HepG2 (cell line): Measurements from ENCODE around the gene SLC51B. TPM values are rescaled to one million over a fixed set of nuclear protein-coding genes. Genes with fewer than 3 reads are reported as not detected.

Experiments used
- BCL6 ChIP-seq: IDR thresholded peaks from 2 replicates; pipeline ENCODE4 v1.6.1; 2016; ENCODE audit warnings: missing genetic modification reagents, missing compliant biosample characterization
- NCOA2 ChIP-seq: sonication (generic); formaldehyde crosslinking; IDR thresholded peaks from 2 replicates; pipeline ENCODE4 v1.8.0; 2022; ENCODE audit warnings: inconsistent platforms
- SCMH1 ChIP-seq: sonication (generic); formaldehyde crosslinking; IDR thresholded peaks from 2 replicates; pipeline ENCODE4 v1.9.0; 2021; ENCODE audit warnings: missing genetic modification reagents, mild to moderate bottlenecking, borderline replicate concordance
- ZNF180 ChIP-seq: sonication (generic); formaldehyde crosslinking; IDR thresholded peaks from 2 replicates; pipeline ENCODE4 v1.4.0; 2020; ENCODE audit warnings: low read depth, missing genetic modification reagents, borderline replicate concordance
- ZNF354B ChIP-seq: sonication (generic); formaldehyde crosslinking; IDR thresholded peaks from 2 replicates; pipeline ENCODE4 v1.8.0; 2022; ENCODE audit warnings: mild to moderate bottlenecking, missing genetic modification reagents
- ZNF709 ChIP-seq: sonication (generic); formaldehyde crosslinking; IDR thresholded peaks from 2 replicates; pipeline ENCODE4 v1.5.0; 2020; ENCODE audit warnings: mild to moderate bottlenecking, missing genetic modification reagents
- polyA plus RNA-seq, 8 experiments: library from polyadenylated mRNA; depleted of rRNA in 3 of 8; stranded (reverse) in 7 of 8; unstranded in 1 of 8; fragments of >200 nt; fragmentation: Illumina TruSeq in 4 of 8; extraction: Trizol in 4 of 8; gene quantifications; 2 replicates each; pipeline versions ENCODE4 v1.2.1 to v1.2.3, GENCODE V29; 2011 to 2016; ENCODE audit warnings: low read depth in 4 of 8, missing spikeins in 1 of 8, mixed read lengths in 1 of 8; ENCODE audit not compliant: insufficient read depth in 1 of 8
- total RNA-seq, 5 experiments: library from RNA; depleted of rRNA; stranded (reverse); fragments of >200 nt; fragmentation: Illumina TruSeq; extraction: Trizol; gene quantifications; 2 replicates each; pipeline ENCODE4 v1.2.3, GENCODE V29; 2016; ENCODE audit warnings: low read depth in 1 of 5
- TF ChIP-seq, protein P1 (sequence below): sonication (generic); formaldehyde crosslinking; IDR thresholded peaks from 2 replicates; pipeline ENCODE4 v1.4.0; 2020; ENCODE audit warnings: missing genetic modification reagents
- TF ChIP-seq, protein P2 (sequence below): sonication (generic); formaldehyde crosslinking; IDR thresholded peaks from 2 replicates; pipeline ENCODE4 v1.4.0; 2020; ENCODE audit warnings: missing genetic modification reagents
- TF ChIP-seq, protein P3 (sequence below): sonication (generic); formaldehyde crosslinking; IDR thresholded peaks from 2 replicates; pipeline ENCODE4 v1.5.1; 2020; ENCODE audit warnings: mild to moderate bottlenecking, missing genetic modification reagents, moderate library complexity
- TF ChIP-seq, protein P4 (sequence below), 2 experiments: sonication (generic) in 1 of 2; formaldehyde crosslinking in 1 of 2; IDR thresholded peaks; 2 replicates each; pipeline versions ENCODE4 v1.4.0 to v1.6.1; 2018 to 2020; ENCODE audit warnings: missing genetic modification reagents in 2 of 2, borderline replicate concordance in 1 of 2, low read depth in 1 of 2, mild to moderate bottlenecking in 1 of 2, missing biosample characterization in 1 of 2
- TF ChIP-seq, protein P5 (sequence below): sonication (generic); formaldehyde crosslinking; IDR thresholded peaks from 2 replicates; pipeline ENCODE4 v1.8.1; 2023; ENCODE audit warnings: mild to moderate bottlenecking, missing genetic modification reagents, borderline replicate concordance
- TF ChIP-seq, protein P6 (sequence below): sonication (generic); formaldehyde crosslinking; IDR thresholded peaks from 2 replicates; pipeline ENCODE4 v1.4.0; 2020; ENCODE audit warnings: mild to moderate bottlenecking, missing genetic modification reagents

Gene SLC51B
- total and polyA plus RNA-seq, 2 of the 13 experiments (the other 11 are each of a cell fraction or from before 2014, with no cell fraction given) = 14.9 to 17.1 TPM

DNA sequence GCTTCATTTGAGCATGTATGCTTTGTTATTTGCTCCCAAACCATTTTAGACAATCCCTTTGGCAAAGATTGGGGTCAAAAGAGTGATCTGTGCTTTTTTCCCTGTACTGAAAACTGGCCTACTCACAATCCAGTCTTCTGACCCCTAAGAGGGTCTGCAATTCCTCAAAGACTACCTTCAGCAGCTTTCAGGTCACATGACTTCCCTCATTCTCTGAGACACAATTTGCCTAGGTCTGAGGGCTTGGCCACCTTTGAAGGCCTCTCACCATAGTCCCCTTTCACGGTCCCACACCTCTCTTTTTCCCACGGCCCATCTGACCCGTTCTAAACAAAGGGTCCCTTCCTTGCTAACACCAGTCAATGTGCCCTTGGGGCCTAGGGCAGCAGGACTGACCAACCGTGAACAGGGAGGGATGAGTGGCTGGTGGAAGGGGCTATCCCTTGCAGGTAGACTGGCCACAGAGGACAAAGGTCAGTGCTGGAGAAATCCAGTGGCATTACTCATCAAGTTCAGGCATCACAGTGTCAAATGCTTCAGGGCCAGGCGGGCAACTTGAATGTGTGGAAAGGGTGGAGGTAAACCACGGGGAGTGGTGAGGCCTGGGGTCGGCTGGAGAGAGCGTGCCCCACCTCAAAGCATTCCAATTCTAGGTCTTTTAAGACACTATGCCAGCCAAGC is 11.8 kb downstream of the SLC51B start (continued):
- TF ChIP-seq BCL6 (CRISPR knock-in tag) = peak; percentile 56
- TF ChIP-seq, protein P1, sequence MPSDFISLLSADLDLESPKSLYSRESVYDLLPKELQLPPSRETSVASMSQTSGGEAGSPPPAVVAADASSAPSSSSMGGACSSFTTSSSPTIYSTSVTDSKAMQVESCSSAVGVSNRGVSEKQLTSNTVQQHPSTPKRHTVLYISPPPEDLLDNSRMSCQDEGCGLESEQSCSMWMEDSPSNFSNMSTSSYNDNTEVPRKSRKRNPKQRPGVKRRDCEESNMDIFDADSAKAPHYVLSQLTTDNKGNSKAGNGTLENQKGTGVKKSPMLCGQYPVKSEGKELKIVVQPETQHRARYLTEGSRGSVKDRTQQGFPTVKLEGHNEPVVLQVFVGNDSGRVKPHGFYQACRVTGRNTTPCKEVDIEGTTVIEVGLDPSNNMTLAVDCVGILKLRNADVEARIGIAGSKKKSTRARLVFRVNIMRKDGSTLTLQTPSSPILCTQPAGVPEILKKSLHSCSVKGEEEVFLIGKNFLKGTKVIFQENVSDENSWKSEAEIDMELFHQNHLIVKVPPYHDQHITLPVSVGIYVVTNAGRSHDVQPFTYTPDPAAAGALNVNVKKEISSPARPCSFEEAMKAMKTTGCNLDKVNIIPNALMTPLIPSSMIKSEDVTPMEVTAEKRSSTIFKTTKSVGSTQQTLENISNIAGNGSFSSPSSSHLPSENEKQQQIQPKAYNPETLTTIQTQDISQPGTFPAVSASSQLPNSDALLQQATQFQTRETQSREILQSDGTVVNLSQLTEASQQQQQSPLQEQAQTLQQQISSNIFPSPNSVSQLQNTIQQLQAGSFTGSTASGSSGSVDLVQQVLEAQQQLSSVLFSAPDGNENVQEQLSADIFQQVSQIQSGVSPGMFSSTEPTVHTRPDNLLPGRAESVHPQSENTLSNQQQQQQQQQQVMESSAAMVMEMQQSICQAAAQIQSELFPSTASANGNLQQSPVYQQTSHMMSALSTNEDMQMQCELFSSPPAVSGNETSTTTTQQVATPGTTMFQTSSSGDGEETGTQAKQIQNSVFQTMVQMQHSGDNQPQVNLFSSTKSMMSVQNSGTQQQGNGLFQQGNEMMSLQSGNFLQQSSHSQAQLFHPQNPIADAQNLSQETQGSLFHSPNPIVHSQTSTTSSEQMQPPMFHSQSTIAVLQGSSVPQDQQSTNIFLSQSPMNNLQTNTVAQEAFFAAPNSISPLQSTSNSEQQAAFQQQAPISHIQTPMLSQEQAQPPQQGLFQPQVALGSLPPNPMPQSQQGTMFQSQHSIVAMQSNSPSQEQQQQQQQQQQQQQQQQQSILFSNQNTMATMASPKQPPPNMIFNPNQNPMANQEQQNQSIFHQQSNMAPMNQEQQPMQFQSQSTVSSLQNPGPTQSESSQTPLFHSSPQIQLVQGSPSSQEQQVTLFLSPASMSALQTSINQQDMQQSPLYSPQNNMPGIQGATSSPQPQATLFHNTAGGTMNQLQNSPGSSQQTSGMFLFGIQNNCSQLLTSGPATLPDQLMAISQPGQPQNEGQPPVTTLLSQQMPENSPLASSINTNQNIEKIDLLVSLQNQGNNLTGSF (CRISPR knock-in tag) = no peak
- TF ChIP-seq, protein P2, sequence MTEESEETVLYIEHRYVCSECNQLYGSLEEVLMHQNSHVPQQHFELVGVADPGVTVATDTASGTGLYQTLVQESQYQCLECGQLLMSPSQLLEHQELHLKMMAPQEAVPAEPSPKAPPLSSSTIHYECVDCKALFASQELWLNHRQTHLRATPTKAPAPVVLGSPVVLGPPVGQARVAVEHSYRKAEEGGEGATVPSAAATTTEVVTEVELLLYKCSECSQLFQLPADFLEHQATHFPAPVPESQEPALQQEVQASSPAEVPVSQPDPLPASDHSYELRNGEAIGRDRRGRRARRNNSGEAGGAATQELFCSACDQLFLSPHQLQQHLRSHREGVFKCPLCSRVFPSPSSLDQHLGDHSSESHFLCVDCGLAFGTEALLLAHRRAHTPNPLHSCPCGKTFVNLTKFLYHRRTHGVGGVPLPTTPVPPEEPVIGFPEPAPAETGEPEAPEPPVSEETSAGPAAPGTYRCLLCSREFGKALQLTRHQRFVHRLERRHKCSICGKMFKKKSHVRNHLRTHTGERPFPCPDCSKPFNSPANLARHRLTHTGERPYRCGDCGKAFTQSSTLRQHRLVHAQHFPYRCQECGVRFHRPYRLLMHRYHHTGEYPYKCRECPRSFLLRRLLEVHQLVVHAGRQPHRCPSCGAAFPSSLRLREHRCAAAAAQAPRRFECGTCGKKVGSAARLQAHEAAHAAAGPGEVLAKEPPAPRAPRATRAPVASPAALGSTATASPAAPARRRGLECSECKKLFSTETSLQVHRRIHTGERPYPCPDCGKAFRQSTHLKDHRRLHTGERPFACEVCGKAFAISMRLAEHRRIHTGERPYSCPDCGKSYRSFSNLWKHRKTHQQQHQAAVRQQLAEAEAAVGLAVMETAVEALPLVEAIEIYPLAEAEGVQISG = peak; percentile 54; the same call in 1 of the 2 replicates
- TF ChIP-seq, protein P3, sequence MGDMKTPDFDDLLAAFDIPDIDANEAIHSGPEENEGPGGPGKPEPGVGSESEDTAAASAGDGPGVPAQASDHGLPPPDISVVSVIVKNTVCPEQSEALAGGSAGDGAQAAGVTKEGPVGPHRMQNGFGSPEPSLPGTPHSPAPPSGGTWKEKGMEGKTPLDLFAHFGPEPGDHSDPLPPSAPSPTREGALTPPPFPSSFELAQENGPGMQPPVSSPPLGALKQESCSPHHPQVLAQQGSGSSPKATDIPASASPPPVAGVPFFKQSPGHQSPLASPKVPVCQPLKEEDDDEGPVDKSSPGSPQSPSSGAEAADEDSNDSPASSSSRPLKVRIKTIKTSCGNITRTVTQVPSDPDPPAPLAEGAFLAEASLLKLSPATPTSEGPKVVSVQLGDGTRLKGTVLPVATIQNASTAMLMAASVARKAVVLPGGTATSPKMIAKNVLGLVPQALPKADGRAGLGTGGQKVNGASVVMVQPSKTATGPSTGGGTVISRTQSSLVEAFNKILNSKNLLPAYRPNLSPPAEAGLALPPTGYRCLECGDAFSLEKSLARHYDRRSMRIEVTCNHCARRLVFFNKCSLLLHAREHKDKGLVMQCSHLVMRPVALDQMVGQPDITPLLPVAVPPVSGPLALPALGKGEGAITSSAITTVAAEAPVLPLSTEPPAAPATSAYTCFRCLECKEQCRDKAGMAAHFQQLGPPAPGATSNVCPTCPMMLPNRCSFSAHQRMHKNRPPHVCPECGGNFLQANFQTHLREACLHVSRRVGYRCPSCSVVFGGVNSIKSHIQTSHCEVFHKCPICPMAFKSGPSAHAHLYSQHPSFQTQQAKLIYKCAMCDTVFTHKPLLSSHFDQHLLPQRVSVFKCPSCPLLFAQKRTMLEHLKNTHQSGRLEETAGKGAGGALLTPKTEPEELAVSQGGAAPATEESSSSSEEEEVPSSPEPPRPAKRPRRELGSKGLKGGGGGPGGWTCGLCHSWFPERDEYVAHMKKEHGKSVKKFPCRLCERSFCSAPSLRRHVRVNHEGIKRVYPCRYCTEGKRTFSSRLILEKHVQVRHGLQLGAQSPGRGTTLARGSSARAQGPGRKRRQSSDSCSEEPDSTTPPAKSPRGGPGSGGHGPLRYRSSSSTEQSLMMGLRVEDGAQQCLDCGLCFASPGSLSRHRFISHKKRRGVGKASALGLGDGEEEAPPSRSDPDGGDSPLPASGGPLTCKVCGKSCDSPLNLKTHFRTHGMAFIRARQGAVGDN (CRISPR knock-in tag) = peak; percentile 79
- no peak for TF ChIP-seq ZNF709 (CRISPR knock-in tag)
- TF ChIP-seq, protein P4, sequence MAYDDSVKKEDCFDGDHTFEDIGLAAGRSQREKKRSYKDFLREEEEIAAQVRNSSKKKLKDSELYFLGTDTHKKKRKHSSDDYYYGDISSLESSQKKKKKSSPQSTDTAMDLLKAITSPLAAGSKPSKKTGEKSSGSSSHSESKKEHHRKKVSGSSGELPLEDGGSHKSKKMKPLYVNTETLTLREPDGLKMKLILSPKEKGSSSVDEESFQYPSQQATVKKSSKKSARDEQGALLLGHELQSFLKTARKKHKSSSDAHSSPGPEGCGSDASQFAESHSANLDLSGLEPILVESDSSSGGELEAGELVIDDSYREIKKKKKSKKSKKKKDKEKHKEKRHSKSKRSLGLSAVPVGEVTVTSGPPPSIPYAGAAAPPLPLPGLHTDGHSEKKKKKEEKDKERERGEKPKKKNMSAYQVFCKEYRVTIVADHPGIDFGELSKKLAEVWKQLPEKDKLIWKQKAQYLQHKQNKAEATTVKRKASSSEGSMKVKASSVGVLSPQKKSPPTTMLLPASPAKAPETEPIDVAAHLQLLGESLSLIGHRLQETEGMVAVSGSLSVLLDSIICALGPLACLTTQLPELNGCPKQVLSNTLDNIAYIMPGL (CRISPR knock-in tag; IDR thresholded peaks at IDR 0.05; ENCODE audit: borderline replicate concordance in 1 of 2, low read depth in 1 of 2) = no peak
- TF ChIP-seq ZNF180 (CRISPR knock-in tag) = no peak
- TF ChIP-seq ZNF354B (CRISPR knock-in tag) = no peak
- TF ChIP-seq, protein P5, sequence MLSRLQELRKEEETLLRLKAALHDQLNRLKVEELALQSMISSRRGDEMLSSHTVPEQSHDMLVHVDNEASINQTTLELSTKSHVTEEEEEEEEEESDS = no peak
- TF ChIP-seq, protein P6, sequence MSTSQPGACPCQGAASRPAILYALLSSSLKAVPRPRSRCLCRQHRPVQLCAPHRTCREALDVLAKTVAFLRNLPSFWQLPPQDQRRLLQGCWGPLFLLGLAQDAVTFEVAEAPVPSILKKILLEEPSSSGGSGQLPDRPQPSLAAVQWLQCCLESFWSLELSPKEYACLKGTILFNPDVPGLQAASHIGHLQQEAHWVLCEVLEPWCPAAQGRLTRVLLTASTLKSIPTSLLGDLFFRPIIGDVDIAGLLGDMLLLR (CRISPR knock-in tag) = no peak
- peak; percentile 78; the same call in 1 of the 2 replicates for TF ChIP-seq NCOA2 (CRISPR knock-in tag)
- TF ChIP-seq SCMH1 = no peak
